GM23338 (cell line): ENCODE measurements around the gene FRMD4A. TPM values are rescaled to one million over a fixed set of nuclear protein-coding genes. Genes with fewer than 3 reads are reported as not detected.

Experiments used
- CREB1 ChIP-seq: fragments of 250-450 bp; sonication (Bioruptor Pico); IDR thresholded peaks from 2 replicates; pipeline ENCODE4 v1.5.0; 2020; ENCODE audit warnings: low read depth, mild to moderate bottlenecking, moderate library complexity
- NANOG ChIP-seq: IDR thresholded peaks from 2 replicates; pipeline ENCODE4 v1.6.1; 2016; ENCODE audit warnings: antibody characterized with exemption, borderline replicate concordance
- POLR2AphosphoS5 ChIP-seq: IDR thresholded peaks from 2 replicates; pipeline ENCODE4 v1.6.1; 2016; ENCODE audit warnings: antibody characterized with exemption, low read depth
- STAT1 ChIP-seq: IDR thresholded peaks from one replicate; pipeline ENCODE4 v1.6.1; 2016; ENCODE audit warnings: antibody characterized with exemption; ENCODE audit not compliant: unreplicated experiment
- ZNF331 ChIP-seq: fragments of 250-450 bp; sonication (Bioruptor Pico); IDR thresholded peaks from 2 replicates; pipeline ENCODE4 v1.5.0; 2020; ENCODE audit warnings: low read depth, mild to moderate bottlenecking, moderate library complexity
- polyA plus RNA-seq: library from polyadenylated mRNA; unstranded; fragments of >200 nt; fragmentation: Nextera tagmentation; extraction: Ambion mirVana; gene quantifications from 2 replicates; pipeline ENCODE4 v1.2.1, GENCODE V29; 2016
- total RNA-seq: library from RNA; depleted of rRNA; stranded (reverse); fragments of >200 nt; shearing (Covaris generic); gene quantifications from 2 replicates; pipeline ENCODE4 v1.2.3, GENCODE V29; 2014
- TF ChIP-seq, protein P1 (sequence below): fragments of 250-450 bp; sonication (Bioruptor Pico); IDR thresholded peaks from 2 replicates; pipeline ENCODE4 v1.5.0; 2020; ENCODE audit warnings: mild to moderate bottlenecking, moderate library complexity
- TF ChIP-seq, protein P2 (sequence below), 2 experiments: fragments of 200-600 bp in 1 of 2; sonication (generic) in 1 of 2; conservative IDR thresholded peaks; 2 replicates each; pipeline versions ENCODE4 v1.5.1 to v1.6.1; 2016 to 2017; ENCODE audit warnings: antibody characterized with exemption in 2 of 2, low read depth in 2 of 2, mild to moderate bottlenecking in 2 of 2, moderate library complexity in 1 of 2
- TF ChIP-seq, protein P3 (sequence below): IDR thresholded peaks from one replicate; pipeline ENCODE4 v1.6.1; 2018; ENCODE audit warnings: antibody characterized with exemption; ENCODE audit not compliant: unreplicated experiment

The FRMD4A gene
- total and polyA plus RNA-seq, 2 experiments from 2014 or later: 14.0 to 20.1 TPM

DNA sequence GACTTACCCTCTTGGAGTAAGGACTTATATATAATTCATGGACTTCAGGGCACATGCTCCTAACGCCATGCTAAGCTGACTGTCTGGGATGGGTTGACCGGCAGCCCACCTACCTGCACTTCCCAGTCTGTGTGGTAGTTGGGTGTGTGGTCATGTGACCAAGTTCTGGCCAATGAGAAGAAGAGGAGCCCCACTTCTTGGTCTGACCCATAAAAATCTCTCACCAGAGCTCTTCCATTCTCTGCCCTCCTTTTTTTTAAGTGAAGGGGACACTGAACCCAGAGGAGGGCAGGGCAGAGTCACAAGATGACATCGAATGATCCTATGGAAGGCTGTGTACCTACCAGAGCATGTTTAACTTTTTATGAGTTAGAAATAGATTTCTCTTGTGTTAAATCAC lies 370.1 kb downstream of the FRMD4A start (continued):
- TF ChIP-seq, protein P1, sequence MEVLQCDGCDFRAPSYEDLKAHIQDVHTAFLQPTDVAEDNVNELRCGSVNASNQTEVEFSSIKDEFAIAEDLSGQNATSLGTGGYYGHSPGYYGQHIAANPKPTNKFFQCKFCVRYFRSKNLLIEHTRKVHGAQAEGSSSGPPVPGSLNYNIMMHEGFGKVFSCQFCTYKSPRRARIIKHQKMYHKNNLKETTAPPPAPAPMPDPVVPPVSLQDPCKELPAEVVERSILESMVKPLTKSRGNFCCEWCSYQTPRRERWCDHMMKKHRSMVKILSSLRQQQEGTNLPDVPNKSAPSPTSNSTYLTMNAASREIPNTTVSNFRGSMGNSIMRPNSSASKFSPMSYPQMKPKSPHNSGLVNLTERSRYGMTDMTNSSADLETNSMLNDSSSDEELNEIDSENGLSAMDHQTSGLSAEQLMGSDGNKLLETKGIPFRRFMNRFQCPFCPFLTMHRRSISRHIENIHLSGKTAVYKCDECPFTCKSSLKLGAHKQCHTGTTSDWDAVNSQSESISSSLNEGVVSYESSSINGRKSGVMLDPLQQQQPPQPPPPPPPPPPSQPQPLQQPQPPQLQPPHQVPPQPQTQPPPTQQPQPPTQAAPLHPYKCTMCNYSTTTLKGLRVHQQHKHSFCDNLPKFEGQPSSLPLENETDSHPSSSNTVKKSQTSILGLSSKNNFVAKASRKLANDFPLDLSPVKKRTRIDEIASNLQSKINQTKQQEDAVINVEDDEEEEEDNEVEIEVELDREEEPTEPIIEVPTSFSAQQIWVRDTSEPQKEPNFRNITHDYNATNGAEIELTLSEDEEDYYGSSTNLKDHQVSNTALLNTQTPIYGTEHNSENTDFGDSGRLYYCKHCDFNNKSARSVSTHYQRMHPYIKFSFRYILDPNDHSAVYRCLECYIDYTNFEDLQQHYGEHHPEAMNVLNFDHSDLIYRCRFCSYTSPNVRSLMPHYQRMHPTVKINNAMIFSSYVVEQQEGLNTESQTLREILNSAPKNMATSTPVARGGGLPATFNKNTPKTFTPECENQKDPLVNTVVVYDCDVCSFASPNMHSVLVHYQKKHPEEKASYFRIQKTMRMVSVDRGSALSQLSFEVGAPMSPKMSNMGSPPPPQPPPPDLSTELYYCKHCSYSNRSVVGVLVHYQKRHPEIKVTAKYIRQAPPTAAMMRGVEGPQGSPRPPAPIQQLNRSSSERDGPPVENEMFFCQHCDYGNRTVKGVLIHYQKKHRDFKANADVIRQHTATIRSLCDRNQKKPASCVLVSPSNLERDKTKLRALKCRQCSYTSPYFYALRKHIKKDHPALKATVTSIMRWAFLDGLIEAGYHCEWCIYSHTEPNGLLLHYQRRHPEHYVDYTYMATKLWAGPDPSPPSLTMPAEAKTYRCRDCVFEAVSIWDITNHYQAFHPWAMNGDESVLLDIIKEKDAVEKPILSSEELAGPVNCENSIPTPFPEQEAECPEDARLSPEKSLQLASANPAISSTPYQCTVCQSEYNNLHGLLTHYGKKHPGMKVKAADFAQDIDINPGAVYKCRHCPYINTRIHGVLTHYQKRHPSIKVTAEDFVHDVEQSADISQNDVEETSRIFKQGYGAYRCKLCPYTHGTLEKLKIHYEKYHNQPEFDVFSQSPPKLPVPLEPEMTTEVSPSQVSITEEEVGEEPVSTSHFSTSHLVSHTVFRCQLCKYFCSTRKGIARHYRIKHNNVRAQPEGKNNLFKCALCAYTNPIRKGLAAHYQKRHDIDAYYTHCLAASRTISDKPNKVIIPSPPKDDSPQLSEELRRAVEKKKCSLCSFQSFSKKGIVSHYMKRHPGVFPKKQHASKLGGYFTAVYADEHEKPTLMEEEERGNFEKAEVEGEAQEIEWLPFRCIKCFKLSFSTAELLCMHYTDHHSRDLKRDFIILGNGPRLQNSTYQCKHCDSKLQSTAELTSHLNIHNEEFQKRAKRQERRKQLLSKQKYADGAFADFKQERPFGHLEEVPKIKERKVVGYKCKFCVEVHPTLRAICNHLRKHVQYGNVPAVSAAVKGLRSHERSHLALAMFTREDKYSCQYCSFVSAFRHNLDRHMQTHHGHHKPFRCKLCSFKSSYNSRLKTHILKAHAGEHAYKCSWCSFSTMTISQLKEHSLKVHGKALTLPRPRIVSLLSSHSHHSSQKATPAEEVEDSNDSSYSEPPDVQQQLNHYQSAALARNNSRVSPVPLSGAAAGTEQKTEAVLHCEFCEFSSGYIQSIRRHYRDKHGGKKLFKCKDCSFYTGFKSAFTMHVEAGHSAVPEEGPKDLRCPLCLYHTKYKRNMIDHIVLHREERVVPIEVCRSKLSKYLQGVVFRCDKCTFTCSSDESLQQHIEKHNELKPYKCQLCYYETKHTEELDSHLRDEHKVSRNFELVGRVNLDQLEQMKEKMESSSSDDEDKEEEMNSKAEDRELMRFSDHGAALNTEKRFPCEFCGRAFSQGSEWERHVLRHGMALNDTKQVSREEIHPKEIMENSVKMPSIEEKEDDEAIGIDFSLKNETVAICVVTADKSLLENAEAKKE (CRISPR knock-in tag): no peak
- TF ChIP-seq, protein P2, sequence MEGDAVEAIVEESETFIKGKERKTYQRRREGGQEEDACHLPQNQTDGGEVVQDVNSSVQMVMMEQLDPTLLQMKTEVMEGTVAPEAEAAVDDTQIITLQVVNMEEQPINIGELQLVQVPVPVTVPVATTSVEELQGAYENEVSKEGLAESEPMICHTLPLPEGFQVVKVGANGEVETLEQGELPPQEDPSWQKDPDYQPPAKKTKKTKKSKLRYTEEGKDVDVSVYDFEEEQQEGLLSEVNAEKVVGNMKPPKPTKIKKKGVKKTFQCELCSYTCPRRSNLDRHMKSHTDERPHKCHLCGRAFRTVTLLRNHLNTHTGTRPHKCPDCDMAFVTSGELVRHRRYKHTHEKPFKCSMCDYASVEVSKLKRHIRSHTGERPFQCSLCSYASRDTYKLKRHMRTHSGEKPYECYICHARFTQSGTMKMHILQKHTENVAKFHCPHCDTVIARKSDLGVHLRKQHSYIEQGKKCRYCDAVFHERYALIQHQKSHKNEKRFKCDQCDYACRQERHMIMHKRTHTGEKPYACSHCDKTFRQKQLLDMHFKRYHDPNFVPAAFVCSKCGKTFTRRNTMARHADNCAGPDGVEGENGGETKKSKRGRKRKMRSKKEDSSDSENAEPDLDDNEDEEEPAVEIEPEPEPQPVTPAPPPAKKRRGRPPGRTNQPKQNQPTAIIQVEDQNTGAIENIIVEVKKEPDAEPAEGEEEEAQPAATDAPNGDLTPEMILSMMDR (conservative IDR thresholded peaks at IDR 0.05; ENCODE audit: low read depth in 2 of 2): no peak
- no peak for TF ChIP-seq ZNF331 (CRISPR knock-in tag)
- no peak for TF ChIP-seq POLR2AphosphoS5
- TF ChIP-seq, protein P3, sequence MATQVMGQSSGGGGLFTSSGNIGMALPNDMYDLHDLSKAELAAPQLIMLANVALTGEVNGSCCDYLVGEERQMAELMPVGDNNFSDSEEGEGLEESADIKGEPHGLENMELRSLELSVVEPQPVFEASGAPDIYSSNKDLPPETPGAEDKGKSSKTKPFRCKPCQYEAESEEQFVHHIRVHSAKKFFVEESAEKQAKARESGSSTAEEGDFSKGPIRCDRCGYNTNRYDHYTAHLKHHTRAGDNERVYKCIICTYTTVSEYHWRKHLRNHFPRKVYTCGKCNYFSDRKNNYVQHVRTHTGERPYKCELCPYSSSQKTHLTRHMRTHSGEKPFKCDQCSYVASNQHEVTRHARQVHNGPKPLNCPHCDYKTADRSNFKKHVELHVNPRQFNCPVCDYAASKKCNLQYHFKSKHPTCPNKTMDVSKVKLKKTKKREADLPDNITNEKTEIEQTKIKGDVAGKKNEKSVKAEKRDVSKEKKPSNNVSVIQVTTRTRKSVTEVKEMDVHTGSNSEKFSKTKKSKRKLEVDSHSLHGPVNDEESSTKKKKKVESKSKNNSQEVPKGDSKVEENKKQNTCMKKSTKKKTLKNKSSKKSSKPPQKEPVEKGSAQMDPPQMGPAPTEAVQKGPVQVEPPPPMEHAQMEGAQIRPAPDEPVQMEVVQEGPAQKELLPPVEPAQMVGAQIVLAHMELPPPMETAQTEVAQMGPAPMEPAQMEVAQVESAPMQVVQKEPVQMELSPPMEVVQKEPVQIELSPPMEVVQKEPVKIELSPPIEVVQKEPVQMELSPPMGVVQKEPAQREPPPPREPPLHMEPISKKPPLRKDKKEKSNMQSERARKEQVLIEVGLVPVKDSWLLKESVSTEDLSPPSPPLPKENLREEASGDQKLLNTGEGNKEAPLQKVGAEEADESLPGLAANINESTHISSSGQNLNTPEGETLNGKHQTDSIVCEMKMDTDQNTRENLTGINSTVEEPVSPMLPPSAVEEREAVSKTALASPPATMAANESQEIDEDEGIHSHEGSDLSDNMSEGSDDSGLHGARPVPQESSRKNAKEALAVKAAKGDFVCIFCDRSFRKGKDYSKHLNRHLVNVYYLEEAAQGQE: no peak
- TF ChIP-seq STAT1: no peak
- TF ChIP-seq CREB1: no peak
- no peak for TF ChIP-seq NANOG
